C4-2B (cell line): ENCODE results near the gene WFIKKN1.

Source experiments
- H3K27ac ChIP-seq: fragments of 450-650 bp; 2 replicates; pipeline ENCODE4 v1.5.1; 2017
- ZFX ChIP-seq: fragments of 450-650 bp; IDR thresholded peaks from 2 replicates; pipeline ENCODE4 v1.6.1; 2017
- TF ChIP-seq, protein P1 (sequence below): fragments of 450-650 bp; conservative IDR thresholded peaks from 2 replicates; pipeline ENCODE4 v1.5.1; 2017; ENCODE audit warnings: mild to moderate bottlenecking

WFIKKN1 gene

DNA sequence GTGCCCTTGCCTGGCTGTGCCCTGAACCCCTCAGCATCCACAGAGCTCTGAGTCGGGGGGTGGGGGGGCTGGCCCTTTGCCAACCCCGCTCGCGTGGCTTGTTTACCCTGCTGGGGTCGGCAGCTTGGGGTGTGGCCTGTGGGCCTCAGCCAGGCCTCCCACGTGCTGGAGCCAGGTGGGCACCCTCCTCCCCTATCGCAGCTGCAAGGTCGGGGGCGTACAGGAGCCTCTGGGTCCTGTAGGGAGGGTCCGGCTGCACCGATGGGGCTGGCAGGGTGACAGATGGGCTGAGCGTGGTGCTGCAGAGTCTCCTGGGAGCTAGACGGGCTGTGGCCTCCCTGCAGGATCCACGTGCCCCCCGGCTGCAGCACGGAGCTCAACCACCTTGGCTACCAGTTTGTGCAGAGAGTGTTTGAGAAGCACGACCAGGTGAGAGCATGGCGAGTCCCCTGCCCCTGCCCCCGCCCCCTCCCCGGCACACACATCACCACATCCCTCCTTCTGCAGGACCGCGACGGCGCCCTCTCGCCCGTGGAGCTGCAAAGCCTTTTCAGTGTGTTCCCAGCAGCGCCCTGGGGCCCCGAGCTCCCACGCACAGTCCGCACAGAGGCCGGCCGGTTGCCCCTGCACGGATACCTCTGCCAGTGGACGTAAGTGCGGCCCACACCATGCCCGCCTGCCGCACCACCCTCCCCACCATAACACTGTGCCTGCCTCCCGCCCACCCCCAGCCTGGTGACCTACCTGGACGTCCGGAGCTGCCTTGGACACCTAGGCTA, 40.8 kb downstream of the WFIKKN1 start:
- no peak overlapping the region for H3K27ac ChIP-seq
- TF ChIP-seq ZFX, result no peak
- TF ChIP-seq, protein P1, sequence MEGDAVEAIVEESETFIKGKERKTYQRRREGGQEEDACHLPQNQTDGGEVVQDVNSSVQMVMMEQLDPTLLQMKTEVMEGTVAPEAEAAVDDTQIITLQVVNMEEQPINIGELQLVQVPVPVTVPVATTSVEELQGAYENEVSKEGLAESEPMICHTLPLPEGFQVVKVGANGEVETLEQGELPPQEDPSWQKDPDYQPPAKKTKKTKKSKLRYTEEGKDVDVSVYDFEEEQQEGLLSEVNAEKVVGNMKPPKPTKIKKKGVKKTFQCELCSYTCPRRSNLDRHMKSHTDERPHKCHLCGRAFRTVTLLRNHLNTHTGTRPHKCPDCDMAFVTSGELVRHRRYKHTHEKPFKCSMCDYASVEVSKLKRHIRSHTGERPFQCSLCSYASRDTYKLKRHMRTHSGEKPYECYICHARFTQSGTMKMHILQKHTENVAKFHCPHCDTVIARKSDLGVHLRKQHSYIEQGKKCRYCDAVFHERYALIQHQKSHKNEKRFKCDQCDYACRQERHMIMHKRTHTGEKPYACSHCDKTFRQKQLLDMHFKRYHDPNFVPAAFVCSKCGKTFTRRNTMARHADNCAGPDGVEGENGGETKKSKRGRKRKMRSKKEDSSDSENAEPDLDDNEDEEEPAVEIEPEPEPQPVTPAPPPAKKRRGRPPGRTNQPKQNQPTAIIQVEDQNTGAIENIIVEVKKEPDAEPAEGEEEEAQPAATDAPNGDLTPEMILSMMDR, result no peak

DNA sequence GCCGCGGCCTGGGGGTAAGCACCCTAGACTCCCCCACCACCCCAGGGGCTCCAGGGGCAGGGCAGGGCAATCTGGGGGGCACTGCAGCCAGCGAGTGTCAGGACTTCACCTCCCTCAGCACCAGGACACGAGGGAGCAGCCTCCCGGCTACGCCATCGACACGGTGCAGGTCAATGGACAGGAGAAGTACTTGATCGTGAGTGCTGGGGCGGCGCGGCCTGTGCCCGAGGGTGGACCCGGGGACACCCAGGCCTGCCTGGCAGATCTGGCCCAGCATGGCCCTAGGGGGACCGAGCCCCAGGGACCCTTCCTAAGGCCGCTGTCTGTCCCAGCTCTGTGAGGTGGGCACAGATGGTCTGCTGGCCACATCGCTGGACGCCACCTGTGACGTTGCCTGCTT, 41.6 kb downstream of the WFIKKN1 start:
- no peak for TF ChIP-seq ZFX
- TF ChIP-seq, protein P1, result no peak
- no peak overlapping the region for H3K27ac ChIP-seq

DNA sequence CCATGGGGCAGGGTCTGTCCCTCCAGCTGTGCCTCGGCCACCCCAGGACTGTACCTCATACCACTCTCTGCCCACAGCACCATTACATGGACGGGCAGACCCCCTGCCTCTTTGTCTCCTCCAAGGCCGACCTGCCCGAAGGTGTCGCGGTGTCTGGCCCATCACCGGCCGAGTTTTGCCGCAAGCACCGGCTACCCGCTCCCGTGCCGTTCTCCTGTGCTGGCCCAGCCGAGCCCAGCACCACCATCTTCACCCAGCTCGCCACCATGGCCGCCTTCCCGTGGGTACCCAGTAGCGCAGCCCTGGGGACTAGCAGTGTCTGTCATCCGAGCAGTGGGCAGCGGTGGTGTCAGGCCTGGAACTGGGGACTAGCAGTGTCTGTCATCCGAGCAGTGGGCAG, 42.1 kb downstream of the WFIKKN1 start:
- no peak overlapping the region for H3K27ac ChIP-seq
- TF ChIP-seq, protein P1, result no peak
- TF ChIP-seq ZFX, result no peak

DNA sequence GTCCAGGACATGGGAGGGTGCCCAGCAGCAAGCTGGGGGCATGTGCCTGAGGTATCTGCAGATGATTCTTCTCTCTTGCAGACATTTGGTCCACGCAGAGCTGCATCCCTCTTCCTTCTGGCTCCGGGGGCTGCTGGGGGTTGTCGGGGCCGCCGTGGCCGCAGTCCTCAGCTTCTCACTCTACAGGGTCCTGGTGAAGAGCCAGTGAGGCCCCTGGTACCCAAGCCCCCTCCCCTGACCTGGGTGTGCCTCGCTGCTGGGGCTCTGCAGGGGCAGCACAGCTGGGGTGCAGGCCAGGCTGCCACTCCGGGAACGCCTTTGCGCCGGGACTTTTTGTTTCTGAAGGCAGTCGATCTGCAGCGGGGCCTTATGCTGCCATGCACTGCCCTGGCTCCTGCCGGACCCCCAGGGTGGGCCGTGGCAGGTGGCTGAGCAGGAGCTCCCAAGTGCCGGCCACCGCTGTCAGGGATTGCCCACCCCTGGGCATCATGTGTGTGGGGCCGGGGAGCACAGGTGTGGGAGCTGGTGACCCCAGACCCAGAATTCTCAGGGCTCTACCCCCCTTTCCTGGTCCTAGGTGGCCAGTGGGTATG, 42.7 kb downstream of the WFIKKN1 start:
- no peak overlapping the region for H3K27ac ChIP-seq
- TF ChIP-seq ZFX, result no peak
- TF ChIP-seq, protein P1, result no peak

DNA sequence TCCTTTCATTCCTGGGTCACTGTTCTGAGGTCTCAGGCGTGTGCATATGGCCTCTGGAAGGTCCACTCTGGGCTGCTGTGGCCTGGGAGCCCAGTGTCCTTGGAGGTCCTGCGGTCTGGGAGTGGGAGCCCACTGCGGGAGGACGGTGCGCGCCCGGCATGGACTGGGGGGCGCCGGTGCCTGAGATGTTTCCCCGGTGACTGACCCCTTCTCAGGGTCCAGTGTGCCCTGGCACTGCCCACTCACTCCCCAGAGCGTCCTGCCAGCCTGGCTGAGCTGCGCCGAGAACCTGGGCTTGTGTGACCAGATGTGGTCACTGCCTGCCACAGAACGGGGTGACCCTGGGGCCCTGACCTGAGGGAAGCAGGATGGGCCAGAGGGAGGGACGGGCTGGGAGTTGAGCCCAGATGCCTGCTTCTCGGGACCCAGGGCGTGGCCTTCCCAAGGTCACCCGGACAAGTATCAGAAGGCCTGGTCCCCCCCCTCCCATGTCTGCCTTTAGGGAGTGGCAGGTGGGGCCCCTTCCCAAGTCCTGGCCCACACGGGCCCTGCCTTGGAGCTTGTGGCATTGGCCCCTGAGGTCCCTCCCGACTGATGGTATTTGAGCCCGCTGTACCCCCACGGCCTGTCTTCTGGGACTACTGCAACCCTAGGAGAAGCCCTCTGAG, 43.6 kb downstream of the WFIKKN1 start:
- no peak for TF ChIP-seq ZFX
- TF ChIP-seq, protein P1, result no peak
- H3K27ac ChIP-seq, result no peak overlapping the region

DNA sequence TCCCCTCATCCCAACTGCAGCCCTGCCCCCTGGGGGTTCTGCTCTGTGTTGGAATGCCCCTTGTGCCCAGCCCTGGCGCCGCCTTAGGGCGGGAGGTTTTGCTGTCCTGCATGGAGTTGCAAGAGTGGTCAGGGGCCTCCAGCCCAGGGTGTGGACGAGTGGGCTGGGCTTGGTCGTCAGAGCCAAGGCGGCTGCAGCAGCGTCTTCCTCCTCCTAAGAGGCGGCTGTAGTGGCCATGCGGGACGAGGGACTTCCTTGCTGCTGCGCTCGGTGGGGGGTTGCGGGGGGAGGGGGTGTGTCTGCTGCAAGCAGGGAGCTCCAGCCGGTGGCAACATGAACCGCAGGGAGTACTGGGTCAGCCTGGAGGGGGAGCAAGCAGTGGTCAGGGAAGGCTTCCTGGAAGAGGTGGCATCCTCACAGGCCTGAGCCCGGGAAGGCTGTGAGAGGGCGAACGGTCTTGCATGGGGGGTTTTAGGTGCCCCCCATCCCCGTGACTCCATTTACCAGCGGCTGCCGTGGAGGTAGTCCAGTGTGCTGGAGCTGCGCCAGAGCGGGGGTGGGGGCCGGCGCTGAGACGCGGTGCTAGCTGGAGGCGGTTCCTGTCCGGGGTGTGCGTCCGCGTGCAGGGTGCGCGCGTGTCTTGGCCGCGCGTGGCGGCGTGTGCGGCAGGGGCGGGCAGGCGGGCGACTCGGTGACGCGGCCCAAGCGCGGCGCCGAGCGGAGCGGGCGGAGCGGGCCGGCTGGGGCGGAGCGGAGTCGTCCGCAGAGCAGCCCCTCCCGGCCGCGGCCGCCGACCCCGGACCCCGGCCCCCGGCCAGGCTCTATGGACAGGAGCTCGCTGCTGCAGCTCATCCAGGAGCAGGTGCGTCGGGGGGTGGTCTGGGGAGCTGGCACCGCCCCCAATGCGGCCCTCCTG, 44.4 kb downstream of the WFIKKN1 start, which contains the start of gene RHBDL1:
Gene RHBDL1, plus strand, starts transcription at position 704 of the 916 bp plus-strand sequence. Its CDS starts 120 bp downstream, at position 824.
- TF ChIP-seq, protein P1, result no peak
- TF ChIP-seq ZFX, result no peak
- H3K27ac ChIP-seq, result no peak within 1 kb of the TSS
